Stimulated activated CD4-positive, alpha-beta T cell treated with anti-CD3 and anti-CD28 coated beads, Interleukin-15, amount 100 ng/mL, for 48 hours (primary cell): ENCODE measurements around the gene TCF12.
"Not testable (repeated sequence)": the region's sequence is repeated elsewhere in the genome, so short reads cannot be mapped to it uniquely, and the experiment has no call there.

Experiments
- DNase-seq, 2 donors: peaks; one replicate each; pipeline ENCODE4 v3.0.0-alpha.2; 2020; ENCODE audit warnings: low read depth in 2 of 2

The TCF12 gene

GRCh38 chr15:56978898-56979662, 60.6 kb downstream of the TCF12 start:
- DNase-seq, result no peak

GRCh38 chr15:56980473-56980872, 62.0 kb downstream of the TCF12 start:
- DNase-seq, result no peak

- no peak for DNase-seq
Observed at GRCh38 chr15:56981160-56981559, 62.7 kb downstream of the TCF12 start.

GRCh38 chr15:56982987-56983386, 64.5 kb downstream of the TCF12 start:
- DNase-seq, result no peak

- DNase-seq, result no peak
Observed at GRCh38 chr15:56984681-56985481, 66.4 kb downstream of the TCF12 start.

- DNase-seq, result no peak
Observed at GRCh38 chr15:56985856-56986255, 67.4 kb downstream of the TCF12 start.

- DNase-seq, result no peak
Observed at GRCh38 chr15:56987286-56987685, 68.8 kb downstream of the TCF12 start.

- DNase-seq, result no peak
Observed at GRCh38 chr15:56988219-56988618, 69.8 kb downstream of the TCF12 start.

- DNase-seq, result no peak
Observed at GRCh38 chr15:56989411-56989924, 71.0 kb downstream of the TCF12 start.

GRCh38 chr15:56991017-56991416, 72.6 kb downstream of the TCF12 start:
- no peak for DNase-seq

- no peak for DNase-seq
Observed at GRCh38 chr15:56992725-56993124, 74.3 kb downstream of the TCF12 start.

- no peak for DNase-seq
Observed at GRCh38 chr15:56994280-56994679, 75.8 kb downstream of the TCF12 start.

GRCh38 chr15:56996093-56996492, 77.6 kb downstream of the TCF12 start:
- DNase-seq, result no peak

- DNase-seq, result no peak
Observed at GRCh38 chr15:56996746-56997470, 78.5 kb downstream of the TCF12 start.

GRCh38 chr15:57003418-57003817, 85.0 kb downstream of the TCF12 start:
- no peak for DNase-seq

GRCh38 chr15:57005244-57005643, 86.8 kb downstream of the TCF12 start:
- no peak for DNase-seq

- not testable (repeated sequence) for DNase-seq
Observed at GRCh38 chr15:57007797-57008196, 89.4 kb downstream of the TCF12 start.

GRCh38 chr15:57010724-57011123, 92.3 kb downstream of the TCF12 start:
- no peak for DNase-seq

GRCh38 chr15:57012556-57012955, 94.1 kb downstream of the TCF12 start:
- no peak for DNase-seq

GRCh38 chr15:57014896-57015295, 96.5 kb downstream of the TCF12 start:
- DNase-seq, result not testable (repeated sequence)

- DNase-seq, result no peak
Observed at GRCh38 chr15:57015360-57015759, 96.9 kb downstream of the TCF12 start.

- DNase-seq, result no peak
Observed at GRCh38 chr15:57015897-57016296, 97.5 kb downstream of the TCF12 start.
